Measurements from ENCODE around the gene RIMS3.

The RIMS3 gene

DNA sequence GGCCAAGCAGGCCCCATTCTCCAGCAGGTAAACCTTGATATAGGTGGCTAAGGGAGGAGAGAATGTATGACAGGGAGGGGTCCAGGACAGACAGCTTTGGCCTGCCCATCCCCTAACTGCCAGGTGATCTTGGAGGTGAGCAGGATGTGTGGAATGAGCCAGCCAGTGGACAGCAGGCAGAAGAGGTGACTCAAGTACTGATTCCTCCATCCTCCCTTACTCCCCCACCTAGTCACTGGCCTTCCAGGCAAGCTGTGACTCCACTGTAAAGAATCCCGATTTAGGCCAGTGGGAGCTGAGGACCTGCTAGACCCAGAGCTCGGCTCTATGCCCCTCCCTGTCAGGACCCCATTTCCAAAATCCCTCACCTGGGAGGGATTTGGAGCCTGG, 36.6 kb downstream of the RIMS3 start:
- no peak for DNase-seq

DNA sequence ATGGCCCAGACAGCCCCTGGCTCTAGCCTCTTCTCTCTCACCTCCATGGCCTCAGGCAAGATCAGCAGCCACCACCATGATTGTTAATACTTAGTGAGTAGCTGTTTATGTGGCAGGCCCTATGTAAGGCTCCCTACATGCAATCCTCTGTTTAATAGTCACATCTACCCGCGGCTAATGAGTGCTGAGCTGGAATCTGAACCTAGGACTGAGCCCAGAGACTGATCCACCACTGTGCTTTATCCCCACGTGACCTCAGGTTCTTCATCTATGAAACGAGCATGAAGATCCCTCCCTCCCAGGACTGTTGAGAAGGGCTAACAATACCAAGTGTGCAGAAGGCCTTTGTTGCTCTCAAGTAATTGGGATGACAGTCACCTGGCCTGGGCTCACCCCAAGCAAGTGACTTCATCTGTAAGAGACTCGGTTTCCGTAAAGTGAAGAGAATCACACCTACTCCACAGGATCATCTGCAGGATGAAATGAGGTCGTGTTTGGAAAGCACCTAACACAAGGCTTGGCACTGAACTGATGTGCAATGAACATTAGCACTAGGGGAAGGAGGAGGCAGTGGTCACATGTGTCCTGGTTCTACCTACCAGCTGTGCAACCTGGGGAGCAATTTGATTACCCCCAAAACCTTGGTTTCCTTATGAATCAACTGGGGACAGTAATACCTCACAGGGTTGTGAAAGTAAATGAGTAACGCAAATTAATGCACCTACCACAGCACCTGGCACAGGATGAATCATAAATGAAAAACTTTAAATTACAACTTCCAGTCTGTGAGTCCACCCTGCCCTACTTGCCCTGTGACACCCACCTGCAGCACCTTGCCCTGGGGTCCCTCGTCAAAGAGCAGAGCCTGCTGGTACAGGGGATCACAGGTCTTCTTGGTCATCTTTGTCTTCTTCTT, 37.2 kb downstream of the RIMS3 start:
- DNase-seq = peak in 1 of 2 donors; percentile 27

- DNase-seq = no peak
These were observed 39.1 kb downstream of the RIMS3 start for GRCh38 chr1:40626383-40626770.

DNA sequence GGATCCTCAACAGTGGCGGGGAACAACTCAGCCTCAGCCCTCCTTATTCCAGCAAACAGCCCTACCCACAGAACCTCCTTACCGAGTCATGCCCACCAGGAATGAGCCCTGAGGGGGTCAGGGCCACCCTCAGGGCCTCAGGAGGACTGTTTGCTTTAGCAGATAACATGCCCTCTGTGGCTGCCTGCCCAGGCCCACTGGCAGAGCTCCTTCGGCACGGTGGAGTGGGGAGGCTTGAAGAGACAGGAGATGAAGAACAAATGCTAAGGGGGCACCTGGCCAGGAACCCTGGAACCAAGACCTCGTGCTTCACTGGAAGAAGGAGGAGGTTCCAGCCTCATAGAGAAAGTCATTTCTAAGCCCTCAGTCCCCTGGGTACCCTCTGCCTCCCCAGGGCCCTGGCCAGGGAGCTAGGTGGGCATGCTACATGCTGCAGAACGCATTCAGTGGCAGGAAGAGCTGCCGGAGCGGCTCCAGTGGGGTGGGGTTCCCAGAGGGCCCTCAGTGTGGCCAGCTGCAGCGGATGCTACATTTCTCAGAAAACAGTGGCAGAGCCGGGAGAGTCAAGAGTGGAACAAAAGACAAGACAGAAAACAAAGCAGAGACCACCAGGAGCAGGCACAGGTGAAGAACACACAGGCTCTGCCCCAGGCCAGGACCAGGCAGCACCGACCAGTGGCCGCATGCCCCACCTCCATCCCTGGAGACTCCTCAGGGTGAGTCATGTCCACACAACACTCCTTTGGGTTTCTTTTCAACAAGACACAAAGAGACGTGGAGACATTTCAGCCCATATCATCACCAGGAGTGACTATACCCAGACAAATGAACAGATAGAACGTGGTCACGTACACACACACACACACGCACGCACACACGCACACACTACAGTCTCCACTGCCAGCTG, 39.8 kb downstream of the RIMS3 start:
- DNase-seq = no peak

DNA sequence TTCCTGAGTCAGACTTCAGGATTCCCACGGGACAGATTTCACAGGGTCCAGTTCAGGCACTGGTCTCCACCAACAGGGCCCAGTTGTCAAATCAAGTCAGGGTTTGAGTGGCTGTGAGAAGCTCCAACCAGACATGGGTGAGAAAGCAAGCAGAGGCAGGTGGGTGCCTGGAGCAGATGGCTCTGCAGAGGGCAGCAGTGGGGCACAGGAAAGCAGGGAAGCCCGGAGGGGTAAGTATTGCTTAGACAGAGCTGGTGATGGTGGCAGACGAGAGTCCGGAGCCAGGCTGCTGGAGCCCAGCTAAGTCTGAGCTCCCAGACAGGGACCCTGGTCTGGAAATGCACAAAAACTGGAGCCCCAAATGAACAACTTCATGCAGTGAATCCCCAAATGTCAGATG, 40.4 kb downstream of the RIMS3 start:
- peak in 1 of 2 donors; percentile 30 for DNase-seq

DNA sequence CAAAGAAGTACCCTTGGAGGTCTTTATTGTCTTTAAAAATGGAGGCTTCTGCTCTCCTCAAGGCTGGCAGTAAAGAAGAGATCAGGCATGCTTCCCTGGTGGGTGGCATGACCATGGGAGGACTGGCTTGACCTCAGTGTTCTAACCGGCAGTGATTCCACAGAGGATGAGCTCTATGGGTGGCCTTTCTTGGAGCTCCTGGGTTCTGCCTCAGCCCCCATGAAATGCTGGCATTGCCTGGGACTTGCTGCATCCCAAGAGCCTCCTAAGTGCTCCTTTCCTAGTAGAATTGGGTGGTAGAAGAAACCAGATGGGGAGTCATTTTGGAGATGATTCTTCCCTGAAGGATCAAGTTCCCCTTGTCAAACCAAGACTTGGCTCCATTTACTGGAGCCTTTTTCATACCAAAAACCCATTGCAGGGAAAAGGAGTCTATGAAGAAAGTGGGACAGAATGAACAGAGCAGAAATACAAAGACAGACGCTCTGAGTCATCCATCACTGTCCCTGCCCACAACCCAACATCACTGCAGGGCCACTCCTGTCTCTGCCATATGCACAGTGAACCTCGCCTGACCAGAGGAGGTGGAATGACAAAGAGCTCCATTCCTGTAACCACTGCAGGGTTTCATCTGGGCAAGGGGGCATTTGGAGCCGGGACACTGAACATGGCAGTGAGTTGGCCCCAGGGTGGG, 42.4 kb downstream of the RIMS3 start:
- no peak for DNase-seq

GRCh38 chr1:40621821-40622450, 43.5 kb downstream of the RIMS3 start:
- no peak for DNase-seq

- no peak for DNase-seq
These were observed 44.8 kb downstream of the RIMS3 start for GRCh38 chr1:40620586-40621210.

- DNase-seq = no peak
These were observed 45.3 kb downstream of the RIMS3 start for GRCh38 chr1:40620150-40620549.

DNA sequence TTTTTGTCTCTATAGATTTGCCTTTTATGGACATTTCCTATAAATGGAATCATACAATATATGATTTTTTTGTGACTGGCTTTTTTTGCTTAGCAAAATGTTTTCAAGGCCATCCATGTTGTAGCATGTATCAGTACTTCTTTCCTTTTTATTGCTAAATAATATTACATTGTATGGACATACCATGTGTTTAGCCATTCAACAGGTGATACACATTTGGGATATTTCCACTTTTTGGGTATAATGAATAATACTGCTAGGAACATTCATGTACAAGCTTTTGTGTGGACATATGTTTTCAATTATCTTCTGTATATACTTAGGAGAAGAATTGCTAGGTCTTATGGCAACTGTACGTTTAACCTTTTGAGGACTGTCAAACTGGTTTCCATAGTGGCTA, 47.4 kb downstream of the RIMS3 start:
- DNase-seq = no peak

DNA sequence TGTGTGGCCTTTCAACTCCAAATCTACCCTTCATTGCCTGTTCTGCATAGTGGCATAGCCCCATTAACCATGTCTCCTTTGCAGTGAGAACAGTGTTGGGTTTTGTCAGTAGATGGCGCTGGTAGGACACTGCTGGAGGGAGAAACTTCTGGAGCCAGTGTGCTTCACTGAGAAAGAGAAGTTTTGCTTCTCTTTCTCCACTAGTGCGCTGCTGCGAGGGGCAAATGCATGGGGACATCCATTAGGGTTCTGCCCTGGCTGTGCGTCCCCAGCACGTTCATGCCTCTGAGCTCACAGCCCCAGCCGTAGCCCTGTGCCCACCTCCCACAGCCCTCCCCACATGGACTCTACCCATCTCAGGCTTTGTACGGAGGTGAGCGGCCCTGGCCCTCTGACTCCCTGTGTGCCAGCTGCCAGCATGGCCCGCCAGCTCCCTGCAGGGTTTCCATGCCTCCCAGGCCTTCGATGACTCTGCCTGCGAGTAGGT, 53.1 kb downstream of the RIMS3 start:
- DNase-seq = peak; percentile 74 to 80

DNA sequence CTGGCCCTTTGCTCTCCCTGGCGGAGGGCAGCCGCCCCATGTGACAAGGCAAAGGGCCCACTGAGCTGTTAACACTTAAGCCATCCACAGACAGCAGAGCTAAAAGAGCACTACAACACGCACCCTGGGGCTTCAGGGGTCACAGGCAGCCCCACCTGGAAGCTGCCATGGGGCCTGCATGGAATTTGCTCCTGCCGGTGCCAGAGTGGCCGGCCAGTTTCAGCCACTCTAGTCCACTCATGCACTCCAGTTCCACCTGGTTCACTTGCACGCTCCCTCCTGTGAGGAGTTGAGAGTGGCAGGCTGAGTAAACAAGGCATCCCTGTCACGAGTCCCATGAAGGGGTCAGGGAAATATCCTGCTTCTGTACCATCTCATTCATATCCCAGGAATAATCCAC, 55.3 kb downstream of the RIMS3 start:
- no peak for DNase-seq

DNA sequence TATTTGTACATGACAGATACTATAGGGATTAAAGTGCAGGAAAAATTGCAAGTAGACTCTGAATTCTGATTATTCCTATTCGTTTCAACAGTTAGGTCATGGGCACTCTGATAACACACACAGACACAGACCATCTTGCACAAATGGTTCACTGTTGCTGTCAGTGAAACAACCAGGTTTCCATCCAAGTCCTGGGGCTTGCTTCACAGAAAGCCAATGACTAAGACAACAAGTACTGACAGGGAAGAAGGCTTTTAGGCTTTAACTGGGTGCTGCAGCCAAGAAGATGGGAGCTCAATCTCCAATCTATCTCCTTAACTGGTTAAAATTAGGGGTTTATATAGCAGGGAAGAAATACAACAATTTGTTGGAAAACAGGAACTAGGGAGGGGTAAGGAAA, 57.6 kb downstream of the RIMS3 start:
- DNase-seq = no peak

- no peak for DNase-seq
These were observed 58.5 kb downstream of the RIMS3 start for GRCh38 chr1:40606978-40607377.

GRCh38 chr1:40606194-40606593, 59.3 kb downstream of the RIMS3 start:
- DNase-seq = no peak

- no peak for DNase-seq
These were observed 65.6 kb downstream of the RIMS3 start for GRCh38 chr1:40599926-40600325.

GRCh38 chr1:40595623-40596022, 69.9 kb downstream of the RIMS3 start:
- no peak for DNase-seq

- DNase-seq = no peak
These were observed 71.3 kb downstream of the RIMS3 start for GRCh38 chr1:40594187-40594531.

- DNase-seq = no peak
These were observed 71.9 kb downstream of the RIMS3 start for GRCh38 chr1:40593449-40594186.

GRCh38 chr1:40592107-40592803, 73.2 kb downstream of the RIMS3 start:
- peak; percentile 15 to 29 for DNase-seq

DNA sequence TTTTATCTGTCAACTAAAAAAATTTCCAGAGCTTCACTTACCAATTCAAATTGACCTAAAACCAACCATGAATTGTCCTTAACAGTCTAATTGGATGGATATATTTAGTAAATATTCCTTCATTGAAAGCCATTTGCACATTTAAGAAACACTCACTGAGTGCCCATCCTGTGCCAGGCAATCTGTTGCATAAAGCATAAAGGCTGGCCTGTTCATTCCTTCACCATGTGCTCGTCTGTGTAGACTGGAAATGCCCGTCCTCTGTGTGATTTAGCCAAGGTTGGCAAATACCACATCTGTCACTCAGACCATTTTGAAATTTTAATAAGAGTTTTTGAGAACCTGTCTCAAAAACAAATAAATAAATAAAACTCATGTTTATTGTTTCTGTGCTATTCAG, 76.9 kb downstream of the RIMS3 start:
- DNase-seq = no peak
